GM21576 (cell line): ENCODE results near the gene SON.

Experiments used
- ATAC-seq: cut with Tn5 transposase; IDR thresholded peaks from one replicate; pipeline ENCODE4 v1.9.1; 2021; ENCODE audit warnings: mild to moderate bottlenecking, moderate library complexity; ENCODE audit not compliant: unreplicated experiment

The SON gene

DNA sequence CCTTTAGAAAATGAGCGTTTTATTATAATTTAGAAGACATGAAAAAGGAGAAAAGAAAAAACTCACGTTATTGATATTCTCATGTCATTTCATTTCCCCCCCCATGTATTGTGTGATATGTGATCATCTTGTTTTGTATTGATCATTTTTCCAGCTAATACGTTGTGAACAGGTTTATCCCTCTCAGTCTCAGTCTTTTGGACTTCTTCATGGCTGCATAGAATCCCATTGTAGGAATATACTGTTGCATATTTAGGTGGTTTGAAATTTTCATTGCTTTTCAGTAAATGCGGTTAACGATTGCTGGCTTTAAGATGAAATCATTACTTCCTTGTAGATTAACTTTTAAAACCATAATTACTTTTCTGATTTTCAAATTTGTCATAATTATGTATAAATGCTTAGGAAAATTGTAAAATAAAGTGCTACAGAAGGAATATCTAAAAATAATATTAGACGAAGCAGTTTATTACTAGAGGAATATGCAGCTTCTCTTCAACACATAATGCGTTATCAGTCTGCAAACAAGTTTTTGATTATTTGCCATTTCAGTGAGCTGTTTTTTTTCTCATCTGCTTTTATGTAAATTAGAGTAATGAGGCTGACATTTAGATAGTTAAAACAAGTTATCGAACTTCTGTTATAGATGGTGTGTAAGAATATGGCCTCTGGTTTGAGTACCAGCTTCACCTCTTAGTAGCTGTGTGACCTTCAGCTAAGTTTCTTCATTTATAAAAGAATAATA lies 1.8 kb downstream of the SON start:
- ATAC-seq: no peak

DNA sequence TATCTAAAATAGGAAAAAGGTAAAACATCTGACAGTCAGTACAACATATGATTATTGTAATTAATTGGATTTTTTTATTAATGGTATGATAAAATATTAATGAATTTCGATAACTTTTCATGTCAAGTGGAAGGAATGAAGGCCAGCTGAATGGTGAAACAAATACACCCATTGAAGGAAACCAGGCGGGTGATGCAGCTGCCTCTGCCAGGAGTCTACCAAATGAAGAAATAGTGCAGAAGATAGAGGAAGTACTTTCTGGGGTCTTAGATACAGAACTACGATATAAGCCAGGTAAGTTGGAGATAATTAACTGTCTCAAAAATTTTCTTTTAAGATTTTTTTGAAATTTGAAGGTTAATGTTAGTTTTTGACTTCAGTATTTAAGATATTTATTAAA lies 3.2 kb downstream of the SON start:
- ATAC-seq: no peak

DNA sequence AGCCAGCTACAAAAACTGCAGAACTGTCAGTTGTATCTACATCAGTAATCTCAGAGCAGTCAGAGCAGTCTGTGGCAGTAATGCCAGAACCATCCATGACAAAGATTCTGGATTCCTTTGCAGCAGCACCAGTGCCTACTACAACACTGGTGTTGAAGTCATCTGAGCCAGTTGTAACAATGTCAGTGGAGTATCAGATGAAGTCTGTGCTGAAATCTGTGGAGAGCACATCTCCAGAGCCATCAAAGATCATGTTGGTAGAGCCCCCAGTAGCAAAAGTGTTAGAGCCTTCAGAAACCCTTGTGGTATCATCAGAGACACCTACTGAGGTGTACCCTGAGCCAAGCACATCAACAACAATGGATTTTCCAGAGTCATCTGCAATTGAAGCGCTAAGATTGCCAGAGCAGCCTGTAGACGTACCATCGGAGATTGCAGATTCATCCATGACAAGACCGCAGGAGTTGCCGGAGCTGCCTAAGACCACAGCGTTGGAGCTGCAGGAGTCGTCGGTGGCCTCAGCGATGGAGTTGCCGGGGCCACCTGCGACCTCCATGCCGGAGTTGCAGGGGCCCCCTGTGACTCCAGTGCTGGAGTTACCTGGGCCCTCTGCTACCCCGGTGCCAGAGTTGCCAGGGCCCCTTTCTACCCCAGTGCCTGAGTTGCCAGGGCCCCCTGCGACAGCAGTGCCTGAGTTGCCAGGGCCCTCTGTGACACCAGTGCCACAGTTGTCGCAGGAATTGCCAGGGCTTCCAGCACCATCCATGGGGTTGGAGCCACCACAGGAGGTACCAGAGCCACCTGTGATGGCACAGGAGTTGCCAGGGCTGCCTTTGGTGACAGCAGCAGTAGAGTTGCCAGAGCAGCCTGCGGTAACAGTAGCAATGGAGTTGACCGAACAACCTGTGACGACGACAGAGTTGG lies 7.3 kb downstream of the SON start:
- no peak for ATAC-seq

DNA sequence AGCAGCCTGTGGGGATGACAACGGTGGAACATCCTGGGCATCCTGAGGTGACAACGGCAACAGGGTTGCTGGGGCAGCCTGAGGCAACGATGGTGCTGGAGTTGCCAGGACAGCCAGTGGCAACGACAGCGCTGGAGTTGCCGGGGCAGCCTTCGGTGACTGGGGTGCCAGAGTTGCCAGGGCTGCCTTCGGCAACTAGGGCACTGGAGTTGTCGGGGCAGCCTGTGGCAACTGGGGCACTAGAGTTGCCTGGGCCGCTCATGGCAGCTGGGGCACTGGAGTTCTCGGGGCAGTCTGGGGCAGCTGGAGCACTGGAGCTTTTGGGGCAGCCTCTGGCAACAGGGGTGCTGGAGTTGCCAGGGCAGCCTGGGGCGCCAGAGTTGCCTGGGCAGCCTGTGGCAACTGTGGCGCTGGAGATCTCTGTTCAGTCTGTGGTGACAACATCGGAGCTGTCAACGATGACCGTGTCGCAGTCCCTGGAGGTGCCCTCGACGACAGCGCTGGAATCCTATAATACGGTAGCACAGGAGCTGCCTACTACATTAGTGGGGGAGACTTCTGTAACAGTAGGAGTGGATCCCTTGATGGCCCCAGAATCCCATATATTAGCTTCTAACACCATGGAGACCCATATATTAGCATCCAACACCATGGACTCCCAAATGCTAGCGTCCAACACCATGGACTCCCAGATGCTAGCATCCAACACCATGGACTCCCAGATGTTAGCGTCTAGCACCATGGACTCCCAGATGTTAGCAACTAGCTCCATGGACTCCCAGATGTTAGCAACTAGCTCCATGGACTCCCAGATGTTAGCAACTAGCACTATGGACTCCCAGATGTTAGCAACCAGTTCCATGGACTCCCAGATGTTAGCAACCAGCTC lies 8.2 kb downstream of the SON start:
- ATAC-seq: no peak

DNA sequence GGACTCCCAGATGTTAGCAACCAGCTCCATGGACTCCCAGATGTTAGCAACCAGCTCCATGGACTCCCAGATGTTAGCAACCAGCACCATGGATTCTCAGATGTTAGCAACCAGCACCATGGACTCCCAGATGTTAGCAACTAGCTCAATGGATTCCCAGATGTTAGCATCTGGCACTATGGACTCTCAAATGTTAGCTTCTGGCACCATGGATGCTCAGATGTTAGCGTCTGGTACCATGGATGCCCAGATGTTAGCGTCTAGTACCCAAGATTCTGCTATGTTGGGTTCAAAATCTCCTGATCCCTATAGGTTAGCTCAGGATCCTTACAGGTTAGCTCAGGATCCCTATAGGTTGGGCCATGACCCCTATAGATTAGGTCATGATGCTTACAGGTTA lies 8.8 kb downstream of the SON start:
- no peak for ATAC-seq

DNA sequence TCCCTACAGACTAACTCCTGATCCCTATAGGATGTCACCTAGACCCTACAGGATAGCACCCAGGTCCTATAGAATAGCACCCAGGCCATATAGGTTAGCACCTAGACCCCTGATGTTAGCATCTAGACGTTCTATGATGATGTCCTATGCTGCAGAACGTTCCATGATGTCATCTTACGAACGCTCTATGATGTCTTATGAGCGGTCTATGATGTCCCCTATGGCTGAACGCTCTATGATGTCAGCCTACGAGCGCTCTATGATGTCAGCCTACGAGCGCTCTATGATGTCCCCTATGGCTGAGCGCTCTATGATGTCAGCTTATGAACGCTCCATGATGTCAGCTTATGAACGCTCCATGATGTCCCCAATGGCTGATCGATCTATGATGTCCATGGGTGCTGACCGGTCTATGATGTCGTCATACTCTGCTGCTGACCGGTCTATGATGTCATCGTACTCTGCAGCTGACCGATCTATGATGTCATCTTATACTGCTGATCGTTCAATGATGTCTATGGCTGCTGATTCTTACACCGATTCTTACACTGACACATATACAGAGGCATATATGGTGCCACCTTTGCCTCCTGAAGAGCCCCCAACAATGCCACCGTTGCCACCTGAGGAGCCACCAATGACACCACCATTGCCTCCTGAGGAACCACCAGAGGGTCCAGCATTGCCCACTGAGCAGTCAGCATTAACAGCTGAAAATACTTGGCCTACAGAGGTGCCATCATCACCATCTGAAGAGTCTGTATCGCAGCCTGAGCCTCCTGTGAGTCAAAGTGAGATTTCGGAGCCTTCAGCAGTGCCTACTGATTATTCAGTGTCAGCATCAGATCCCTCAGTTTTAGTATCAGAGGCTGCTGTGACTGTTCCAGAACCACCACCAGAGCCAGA lies 9.5 kb downstream of the SON start:
- ATAC-seq: no peak

DNA sequence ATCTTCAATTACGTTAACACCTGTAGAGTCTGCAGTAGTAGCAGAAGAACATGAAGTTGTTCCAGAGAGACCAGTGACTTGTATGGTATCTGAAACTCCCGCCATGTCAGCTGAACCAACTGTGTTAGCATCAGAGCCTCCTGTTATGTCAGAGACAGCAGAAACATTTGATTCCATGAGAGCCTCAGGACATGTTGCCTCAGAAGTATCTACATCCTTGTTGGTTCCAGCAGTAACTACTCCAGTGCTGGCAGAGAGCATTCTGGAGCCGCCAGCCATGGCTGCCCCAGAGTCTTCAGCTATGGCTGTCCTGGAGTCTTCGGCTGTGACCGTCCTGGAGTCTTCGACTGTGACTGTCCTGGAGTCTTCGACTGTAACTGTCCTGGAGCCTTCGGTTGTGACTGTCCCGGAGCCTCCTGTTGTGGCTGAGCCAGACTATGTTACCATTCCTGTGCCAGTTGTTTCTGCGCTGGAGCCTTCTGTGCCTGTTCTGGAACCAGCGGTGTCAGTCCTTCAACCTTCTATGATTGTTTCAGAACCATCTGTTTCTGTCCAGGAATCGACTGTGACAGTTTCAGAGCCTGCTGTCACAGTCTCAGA lies 10.3 kb downstream of the SON start:
- ATAC-seq: no peak

DNA sequence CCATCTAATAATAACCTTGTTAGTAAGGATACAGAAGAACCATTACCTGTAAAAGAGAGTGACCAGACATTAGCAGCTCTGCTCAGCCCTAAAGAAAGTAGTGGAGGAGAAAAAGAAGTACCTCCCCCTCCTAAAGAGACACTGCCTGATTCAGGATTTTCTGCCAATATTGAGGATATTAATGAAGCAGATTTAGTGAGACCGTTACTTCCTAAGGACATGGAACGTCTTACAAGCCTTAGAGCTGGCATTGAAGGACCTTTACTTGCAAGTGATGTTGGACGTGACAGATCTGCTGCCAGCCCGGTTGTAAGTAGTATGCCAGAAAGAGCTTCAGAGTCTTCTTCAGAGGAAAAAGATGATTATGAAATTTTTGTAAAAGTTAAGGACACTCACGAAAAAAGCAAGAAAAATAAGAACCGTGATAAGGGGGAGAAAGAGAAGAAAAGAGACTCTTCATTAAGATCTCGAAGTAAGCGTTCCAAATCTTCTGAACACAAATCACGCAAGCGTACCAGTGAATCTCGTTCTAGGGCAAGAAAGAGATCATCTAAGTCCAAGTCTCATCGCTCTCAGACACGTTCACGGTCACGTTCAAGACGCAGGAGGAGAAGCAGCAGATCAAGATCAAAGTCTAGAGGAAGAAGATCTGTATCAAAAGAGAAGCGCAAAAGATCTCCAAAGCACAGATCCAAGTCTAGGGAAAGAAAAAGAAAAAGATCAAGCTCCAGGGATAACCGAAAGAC lies 11.6 kb downstream of the SON start:
- ATAC-seq: no peak

DNA sequence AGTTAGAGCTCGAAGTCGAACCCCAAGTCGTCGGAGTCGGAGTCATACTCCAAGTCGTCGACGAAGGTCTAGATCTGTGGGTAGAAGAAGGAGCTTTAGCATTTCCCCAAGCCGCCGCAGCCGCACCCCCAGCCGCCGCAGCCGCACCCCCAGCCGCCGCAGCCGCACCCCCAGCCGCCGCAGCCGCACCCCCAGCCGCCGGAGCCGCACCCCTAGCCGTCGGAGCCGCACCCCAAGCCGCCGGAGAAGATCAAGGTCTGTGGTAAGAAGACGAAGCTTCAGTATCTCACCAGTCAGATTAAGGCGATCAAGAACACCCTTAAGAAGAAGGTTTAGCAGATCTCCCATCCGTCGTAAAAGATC lies 12.1 kb downstream of the SON start:
- no peak for ATAC-seq

DNA sequence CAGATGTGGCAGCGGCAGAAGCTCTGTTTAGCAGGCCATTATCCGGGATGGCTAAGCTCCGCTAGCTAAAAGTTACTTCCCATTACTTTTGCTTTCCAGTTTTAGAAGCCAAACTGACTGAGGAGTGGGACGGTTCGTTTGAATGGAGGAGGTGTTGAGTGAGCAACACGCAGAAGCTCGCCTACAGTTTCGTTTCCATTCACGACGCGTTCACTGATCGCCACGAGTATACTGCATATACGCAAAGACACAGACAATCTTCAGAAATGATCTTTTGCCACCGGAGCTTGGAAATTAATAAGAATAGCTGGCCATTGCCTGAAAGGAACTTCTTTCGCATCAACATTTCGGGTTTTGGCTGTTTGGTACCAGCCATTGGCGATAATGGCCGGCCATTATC lies 14.6 kb downstream of the SON start:
- no peak for ATAC-seq

DNA sequence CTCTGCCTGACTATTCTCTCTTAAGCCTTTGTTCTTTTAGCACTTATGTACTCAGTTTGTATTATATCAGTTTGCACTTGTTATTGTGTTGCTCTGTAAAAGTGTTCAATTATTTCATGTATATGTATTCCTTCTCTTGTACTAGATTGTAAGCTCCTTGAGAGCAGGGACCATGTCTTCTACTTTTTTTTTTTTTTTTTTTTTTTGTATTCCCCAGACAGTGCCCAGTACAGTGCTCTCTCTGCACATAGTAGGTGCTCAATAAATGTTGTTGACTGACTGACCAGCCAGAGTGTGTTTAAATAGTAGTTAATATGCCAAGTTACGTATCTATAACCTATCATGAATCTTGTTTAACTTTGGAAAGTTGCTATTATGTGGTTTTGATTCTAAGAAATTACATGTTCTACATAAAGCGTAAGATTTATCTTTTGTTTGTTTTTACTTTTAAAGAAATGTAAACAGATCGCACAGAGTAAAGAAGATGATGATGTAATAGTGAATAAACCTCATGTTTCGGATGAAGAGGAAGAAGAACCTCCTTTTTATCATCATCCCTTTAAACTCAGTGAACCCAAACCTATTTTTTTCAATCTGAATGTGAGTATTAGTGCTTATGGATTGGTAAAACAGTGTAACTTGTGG lies 16.1 kb downstream of the SON start:
- no peak for ATAC-seq

DNA sequence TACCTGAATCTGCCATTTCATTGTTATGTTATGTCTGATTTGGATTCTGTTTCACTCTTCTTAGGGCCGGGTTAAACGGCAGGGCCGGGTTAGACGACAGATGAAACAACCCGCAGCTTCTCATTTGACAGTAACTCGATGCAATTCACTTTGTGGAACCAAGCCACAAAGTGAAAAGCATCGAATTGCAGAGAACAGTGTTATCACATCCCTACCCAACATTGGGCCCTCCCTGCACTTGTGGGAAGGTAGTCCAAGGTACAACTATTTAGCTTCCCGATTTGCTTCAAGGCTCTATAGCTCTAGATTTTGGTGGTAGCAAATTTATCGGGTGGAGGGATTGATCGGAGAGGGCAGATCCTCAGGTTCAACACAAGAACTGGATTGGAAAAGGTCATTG lies 17.0 kb downstream of the SON start:
- no peak for ATAC-seq

DNA sequence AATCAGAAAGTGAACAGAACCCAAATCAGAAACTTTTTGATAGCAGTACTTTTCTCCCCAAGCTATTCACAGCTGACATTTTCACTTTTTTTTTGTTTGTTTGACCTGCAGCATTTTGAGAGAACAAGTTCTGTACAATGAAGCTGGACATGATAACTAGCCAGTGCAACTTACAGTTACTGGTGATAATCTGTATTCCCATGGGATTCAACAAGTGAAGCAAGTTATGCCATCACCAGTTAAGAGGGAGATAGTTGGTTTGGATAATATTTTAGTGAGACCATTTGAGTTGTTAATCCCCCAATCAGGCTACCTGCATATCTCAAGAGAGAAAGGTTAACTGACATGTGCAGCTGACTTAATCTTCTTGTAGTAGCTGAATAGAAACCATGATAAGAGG lies 18.1 kb downstream of the SON start:
- no peak for ATAC-seq

DNA sequence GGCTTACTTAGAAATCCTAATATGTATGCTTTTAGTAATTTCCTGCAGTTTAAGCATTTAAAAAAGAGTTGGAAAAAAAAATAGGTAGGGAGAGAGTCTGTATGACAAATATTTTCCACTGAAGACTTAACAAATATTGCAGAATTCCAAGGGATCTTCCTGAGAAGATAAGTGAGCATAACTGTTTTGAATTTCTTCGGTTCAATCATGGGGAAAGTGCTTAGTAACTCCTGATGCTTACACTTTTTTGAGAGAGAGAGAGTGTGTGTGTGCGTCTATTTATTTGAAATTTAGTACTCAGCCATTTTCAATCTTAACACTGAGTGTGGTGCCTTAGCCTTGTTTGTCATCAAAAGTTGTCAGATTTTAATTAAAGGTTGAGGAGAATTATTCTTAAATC lies 18.5 kb downstream of the SON start:
- ATAC-seq: no peak

DNA sequence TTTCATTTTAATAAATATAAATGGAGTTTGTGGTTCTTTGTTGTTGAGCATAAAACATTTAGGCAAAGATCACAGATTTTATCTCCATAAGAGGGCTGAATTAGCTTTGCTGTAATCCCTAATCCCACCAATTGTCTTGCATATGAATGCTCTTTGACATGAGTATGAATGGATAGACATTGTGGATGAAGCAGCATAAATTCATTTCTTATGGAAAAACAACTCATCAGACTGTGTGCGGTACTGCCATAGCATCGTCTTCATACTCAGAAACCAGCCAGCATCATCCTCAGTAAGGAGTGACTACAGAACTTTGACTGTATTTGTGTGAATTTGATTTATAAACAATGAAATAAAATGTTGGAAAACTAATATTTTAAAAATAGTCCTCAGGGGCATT lies 19.6 kb downstream of the SON start:
- no peak for ATAC-seq

DNA sequence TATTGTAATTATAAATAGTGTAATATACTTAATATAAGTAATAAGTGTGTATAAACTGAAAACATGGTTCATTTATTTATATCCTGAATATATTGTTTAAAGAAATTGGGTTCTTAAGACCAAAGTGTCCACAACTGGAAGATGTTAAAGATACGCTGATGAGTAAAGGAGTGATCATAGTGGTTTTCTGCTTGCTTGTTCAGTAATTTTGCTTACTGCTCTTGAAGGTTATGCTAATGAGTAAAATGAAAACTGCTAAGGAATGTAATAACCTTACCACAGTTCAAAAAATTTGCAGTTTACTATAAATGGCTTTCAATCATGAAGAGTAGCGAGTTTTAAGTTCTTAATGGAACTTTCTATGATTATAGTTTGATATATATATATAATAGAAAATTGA lies 23.7 kb downstream of the SON start:
- ATAC-seq: no peak

DNA sequence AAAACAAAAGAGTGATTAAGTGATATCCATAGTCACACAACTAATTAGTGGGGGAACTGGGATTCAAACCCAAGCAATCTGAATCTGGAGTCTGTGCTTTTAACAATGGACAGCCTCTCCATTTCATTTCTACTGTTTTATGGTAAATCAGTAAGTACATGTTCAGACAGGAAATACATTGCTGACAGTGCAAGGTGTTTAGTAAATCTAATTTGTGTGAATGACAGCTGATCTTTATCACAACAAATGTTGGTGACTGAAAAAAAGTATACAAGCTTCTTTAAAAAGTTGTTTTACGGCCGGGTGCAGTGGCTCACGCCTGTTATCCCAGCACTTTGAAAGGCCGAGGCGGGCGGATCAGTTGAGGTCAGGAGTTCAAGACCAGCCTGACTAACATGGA lies 25.1 kb downstream of the SON start:
- no peak for ATAC-seq

DNA sequence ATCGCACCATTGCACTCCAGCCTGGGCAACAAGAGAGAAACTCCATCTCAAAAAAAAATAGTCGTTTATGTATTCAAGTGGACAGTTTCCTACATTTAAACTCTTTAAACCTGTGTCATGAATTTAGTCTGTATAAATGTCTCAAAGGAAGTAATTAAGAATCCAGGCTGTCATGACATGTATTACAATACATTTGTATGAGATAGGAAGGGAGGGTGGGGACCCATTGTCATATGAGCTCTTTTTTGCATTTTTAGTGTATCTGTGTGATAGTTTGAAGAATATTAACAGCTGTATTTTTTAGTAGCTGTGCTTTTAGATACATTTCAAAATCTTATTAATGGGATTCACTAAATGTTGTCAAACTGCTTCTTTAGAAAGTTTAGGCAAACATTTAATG lies 25.6 kb downstream of the SON start:
- ATAC-seq: no peak

DNA sequence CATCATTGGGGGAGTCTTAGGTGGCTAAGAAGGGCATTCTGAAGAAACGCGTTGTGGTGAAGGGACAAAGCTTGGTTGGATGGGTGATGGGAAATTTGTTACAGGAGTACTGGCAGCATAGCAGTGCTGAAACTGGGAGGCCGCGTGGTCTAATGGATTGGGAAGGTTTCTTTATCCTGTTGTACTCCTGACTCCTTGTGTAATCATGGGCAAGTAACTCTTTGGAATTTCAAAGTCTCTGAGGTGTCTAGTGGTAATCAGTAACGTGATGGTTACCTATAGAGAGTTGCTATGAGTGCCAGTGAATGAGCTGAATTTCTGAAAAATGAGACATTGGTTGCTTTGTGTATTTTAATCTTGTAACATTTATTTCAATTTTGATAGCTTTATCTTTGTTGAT lies 27.2 kb downstream of the SON start:
- ATAC-seq: no peak
